Spleen (tissue), 11 donors: ENCODE results near the gene SDR39U1. TPM values are rescaled to one million over a fixed set of nuclear protein-coding genes. Genes with fewer than 3 reads are reported as not detected.

Experiments
- DNase-seq: peaks from one replicate; pipeline ENCODE4 v3.0.0-alpha.2; 2020
- H3K27ac ChIP-seq, 8 donors: fragments of 200-600 bp; sonication (generic) in 7 of 8; 1 replicate in 4 of 8; 2 replicates in 4 of 8; pipeline versions ENCODE4 v1.5.0 to v1.8.0; 2016 to 2021; ENCODE audit warnings: inconsistent platforms in 4 of 8, mild to moderate bottlenecking in 4 of 8, moderate library complexity in 1 of 8
- H3K27me3 ChIP-seq, 7 donors: fragments of 200-600 bp; sonication (generic) in 6 of 7; replicated peaks in 1 of 7; 1 replicate in 4 of 7; 2 replicates in 3 of 7; pipeline versions ENCODE4 v1.5.0 to v1.8.0; 2016 to 2021; ENCODE audit warnings: inconsistent platforms in 3 of 7, mild to moderate bottlenecking in 1 of 7
- H3K36me3 ChIP-seq, 6 donors: fragments of 200-600 bp; sonication (generic) in 5 of 6; 1 replicate in 4 of 6; 2 replicates in 2 of 6; pipeline versions ENCODE4 v1.5.0 to v1.8.0; 2016 to 2021; ENCODE audit warnings: inconsistent platforms in 2 of 6
- H3K4me1 ChIP-seq, 6 donors: fragments of 200-600 bp; sonication (generic) in 5 of 6; 1 replicate in 3 of 6; 2 replicates in 3 of 6; pipeline versions ENCODE4 v1.5.0 to v1.8.0; 2016 to 2021; ENCODE audit warnings: inconsistent platforms in 3 of 6
- H3K4me3 ChIP-seq, 8 donors: fragments of 200-600 bp; sonication (generic) in 7 of 8; 1 replicate in 4 of 8; 2 replicates in 4 of 8; pipeline versions ENCODE4 v1.5.0 to v1.8.0; 2016 to 2021; ENCODE audit warnings: inconsistent platforms in 4 of 8, mild to moderate bottlenecking in 4 of 8, moderate library complexity in 2 of 8
- H3K9me3 ChIP-seq, 8 donors: fragments of 200-600 bp; sonication (generic) in 7 of 8; 1 replicate in 4 of 8; 2 replicates in 4 of 8; pipeline versions ENCODE4 v1.5.0 to v1.8.0; 2016 to 2021; ENCODE audit warnings: inconsistent platforms in 4 of 8
- CTCF ChIP-seq, 11 experiments: fragments of 200-600 bp in 7 of 11; fragments of 450-650 bp in 4 of 11; sonication (generic) in 4 of 11; IDR thresholded peaks in 8 of 11; conservative IDR thresholded peaks in 3 of 11; 1 replicate in 7 of 11; 2 replicates in 4 of 11; pipeline versions ENCODE4 v1.4.0 to v1.8.0; 2016 to 2021; ENCODE audit warnings: antibody characterized with exemption in 11 of 11, inconsistent platforms in 4 of 11, mild to moderate bottlenecking in 1 of 11
- POLR2A ChIP-seq, 3 donors: fragments of 450-650 bp; IDR thresholded peaks; one replicate each; pipeline ENCODE4 v1.5.1; 2017; ENCODE audit warnings: antibody characterized with exemption in 3 of 3, mild to moderate bottlenecking in 1 of 3
- POLR2AphosphoS5 ChIP-seq, 3 donors: sonication (generic); formaldehyde crosslinking; IDR thresholded peaks; one replicate each; pipeline ENCODE4 v1.5.1; 2017; ENCODE audit warnings: antibody characterized with exemption in 3 of 3
- WGBS, 5 donors: extraction: QIAGEN DNeasy Blood & Tissue Kit in 3 of 5; methylation state at CpG; one replicate each; pipeline versions ENCODE4 v1.1.5 to v1.1.7; 2013 to 2018; 5-methylcytosine and 5-hydroxymethylcytosine counted together
- intact Hi-C: fragments of 100-400 bp; cut with DNase I; formaldehyde crosslinking; loops from one replicate; pipeline ENCODE4 v1.15.0; 2023; ENCODE audit warnings: low total_unique reads
- polyA plus RNA-seq, 3 donors: library from polyadenylated mRNA; stranded (reverse); fragments of 200-250 nt; gene quantifications; one replicate each; pipeline ENCODE4 v1.2.1, GENCODE V29; 2013
- total RNA-seq, 7 donors: library from RNA; depleted of rRNA in 3 of 7; stranded (reverse); fragments of >200 nt in 3 of 7; fragmentation: NEBNext Ultra II Directional in 4 of 7; extraction: Animal tissue kit (Norgen Biotek cat#: 25700) in 4 of 7; gene quantifications; one replicate each; pipeline versions ENCODE4 v1.1.0 to v1.2.1, GENCODE V29; 2016 to 2021
- donor health status: healthy with polysubstance abuse.
- donor health status: DM: no; HTN: no; CAD: no; lungs with moderate emphysema.
- donor health status: DM: no; HTN: no; CAD: no.
- donor health status: Bipolar disorder and iron deficiency.
- donor health status: healthy.
- donor health status: DM: no; HTN: no; CAD: no.
- donor health status: DM: yes; HTN: yes; CAD: no.

The SDR39U1 gene
- total and polyA plus RNA-seq, 10 donors: 48.2 to 146 (median 68.4) TPM

GRCh38 chr14:24392325-24393091, 50.1 kb downstream of the SDR39U1 start:
- Histone ChIP-seq H3K36me3 (no peaks in the 10 kb centered on the region), H3K4me1 (no peaks in the 10 kb centered on the region), H3K27ac (no peak overlapping the region), H3K27me3 (peaks cover 0 to 9% (median 0%) of the 10 kb centered on the region in 7 donors), H3K4me3 (no peak overlapping the region), H3K9me3 (no peaks in the 10 kb centered on the region)
- 75 to 88% (median 77%) methylated on average over 8 of the region's 8 CpGs for WGBS, 5 donors
- DNase-seq: no peak
- intact Hi-C loops: no loop called here
- TF ChIP-seq CTCF (IDR thresholded peaks at IDR 0.05 in 8 of 11, conservative IDR thresholded peaks at IDR 0.05 in 3 of 11) (no peak), POLR2A (IDR thresholded peaks at IDR 0.05) (no peak), POLR2AphosphoS5 (IDR thresholded peaks at IDR 0.05) (no peak)

- Histone ChIP-seq H3K9me3 (no peaks in the 10 kb centered on the region), H3K4me1 (no peaks in the 10 kb centered on the region), H3K27ac (no peak overlapping the region), H3K36me3 (no peaks in the 10 kb centered on the region), H3K27me3 (peaks cover 0 to 9% (median 0%) of the 10 kb centered on the region in 7 donors), H3K4me3 (no peak overlapping the region)
- no peak for DNase-seq
- TF ChIP-seq CTCF (IDR thresholded peaks at IDR 0.05 in 8 of 11, conservative IDR thresholded peaks at IDR 0.05 in 3 of 11) (no peak), POLR2AphosphoS5 (IDR thresholded peaks at IDR 0.05) (no peak), POLR2A (IDR thresholded peaks at IDR 0.05) (no peak)
- intact Hi-C loops: no loop called here
- 32 to 51% (median 47%) methylated on average over 6 of the region's 6 CpGs for WGBS, 5 donors
Observed at GRCh38 chr14:24390701-24391468, 51.7 kb downstream of the SDR39U1 start.

Other genes starting within 250 kb of the SDR39U1 start
- 10 to 100 TPM; 30.4 to 53.6 (median 37.3) TPM for gene TM9SF1, start 247.3 kb downstream of the SDR39U1 start, total RNA-seq
- gene TM9SF1, start 247.3 kb downstream of the SDR39U1 start, polyA plus RNA-seq: 10 to 100 TPM in 1 of 3 donors, 1 to 10 TPM in 2; 4.7 to 12.7 (median 7.9) TPM
- 1 to 10 TPM in 1 of 7 donors, under 1 TPM in 4, not detected in 2; 0.44 to 1.4 (median 0.61) TPM for gene TSSK4, start 237.1 kb downstream of the SDR39U1 start, total RNA-seq
- not detected for gene TSSK4, start 237.1 kb downstream of the SDR39U1 start, polyA plus RNA-seq
- gene CHMP4A, start 229.3 kb downstream of the SDR39U1 start, total RNA-seq: 10 to 100 TPM; 53.3 to 71.7 (median 61.9) TPM
- gene CHMP4A, start 229.3 kb downstream of the SDR39U1 start, polyA plus RNA-seq: 100 to 1,000 TPM; 106 to 149 (median 132) TPM
- 10 to 100 TPM; 11.0 to 25.5 (median 17.6) TPM for gene MDP1, start 226.7 kb downstream of the SDR39U1 start, total RNA-seq
- gene MDP1, start 226.7 kb downstream of the SDR39U1 start, polyA plus RNA-seq: 10 to 100 TPM; 30.2 to 39.6 (median 33.6) TPM
- 100 to 1,000 TPM in 6 of 7 donors, 10 to 100 TPM in 1; 98.6 to 137 (median 122) TPM for gene NEDD8, start 210.4 kb downstream of the SDR39U1 start, total RNA-seq
- gene NEDD8, start 210.4 kb downstream of the SDR39U1 start, polyA plus RNA-seq: 100 to 1,000 TPM; 164 to 237 (median 228) TPM
- 10 to 100 TPM; 57.0 to 85.6 (median 82.6) TPM for gene GMPR2, start 209.8 kb downstream of the SDR39U1 start, total RNA-seq
- gene GMPR2, start 209.8 kb downstream of the SDR39U1 start, polyA plus RNA-seq: 10 to 100 TPM; 42.2 to 57.9 (median 50.3) TPM
- gene TINF2, start 200.2 kb downstream of the SDR39U1 start, total RNA-seq: 100 to 1,000 TPM in 3 of 7 donors, 10 to 100 TPM in 4; 61.8 to 121 (median 99.5) TPM
- gene TINF2, start 200.2 kb downstream of the SDR39U1 start, polyA plus RNA-seq: 10 to 100 TPM; 55.7 to 60.8 (median 57.4) TPM
- gene TGM1, start 179.6 kb downstream of the SDR39U1 start, total RNA-seq: 1 to 10 TPM; 1.4 to 4.8 (median 2.8) TPM
- 1 to 10 TPM; 1.7 to 3.5 (median 2.3) TPM for gene TGM1, start 179.6 kb downstream of the SDR39U1 start, polyA plus RNA-seq
- 10 to 100 TPM; 41.7 to 63.0 (median 48.6) TPM for gene RABGGTA, start 171.2 kb downstream of the SDR39U1 start, total RNA-seq
- 10 to 100 TPM; 22.5 to 46.7 (median 41.4) TPM for gene RABGGTA, start 171.2 kb downstream of the SDR39U1 start, polyA plus RNA-seq
- 10 to 100 TPM; 29.9 to 56.1 (median 34.0) TPM for gene DHRS1, start 143.0 kb downstream of the SDR39U1 start, total RNA-seq
- gene DHRS1, start 143.0 kb downstream of the SDR39U1 start, polyA plus RNA-seq: 10 to 100 TPM; 22.0 to 38.2 (median 30.3) TPM
- 10 to 100 TPM; 16.8 to 26.9 (median 22.9) TPM for gene NOP9, start 142.9 kb downstream of the SDR39U1 start, total RNA-seq
- 10 to 100 TPM in 1 of 3 donors, 1 to 10 TPM in 2; 4.5 to 12.1 (median 5.2) TPM for gene NOP9, start 142.9 kb downstream of the SDR39U1 start, polyA plus RNA-seq
- 100 to 1,000 TPM in 2 of 7 donors, 10 to 100 TPM in 5; 54.0 to 145 (median 88.8) TPM for gene CIDEB, start 134.8 kb downstream of the SDR39U1 start, total RNA-seq
- gene CIDEB, start 134.8 kb downstream of the SDR39U1 start, polyA plus RNA-seq: 10 to 100 TPM; 31.0 to 33.6 (median 31.4) TPM
- 10 to 100 TPM in 6 of 7 donors, 1 to 10 TPM in 1; 9.2 to 32.3 (median 18.1) TPM for gene LTB4R2, start 132.6 kb downstream of the SDR39U1 start, total RNA-seq
- 1 to 10 TPM in 2 of 3 donors, under 1 TPM in 1; 0.83 to 4.0 (median 1.3) TPM for gene LTB4R2, start 132.6 kb downstream of the SDR39U1 start, polyA plus RNA-seq
- gene LTB4R, start 131.3 kb downstream of the SDR39U1 start, total RNA-seq: 10 to 100 TPM; 20.9 to 50.4 (median 35.8) TPM
- gene LTB4R, start 131.3 kb downstream of the SDR39U1 start, polyA plus RNA-seq: 10 to 100 TPM; 13.9 to 28.6 (median 28.6) TPM
- gene ADCY4, start 107.7 kb downstream of the SDR39U1 start, total RNA-seq: 100 to 1,000 TPM in 1 of 7 donors, 10 to 100 TPM in 6; 34.4 to 114 (median 68.7) TPM
- 10 to 100 TPM; 13.0 to 53.5 (median 34.0) TPM for gene ADCY4, start 107.7 kb downstream of the SDR39U1 start, polyA plus RNA-seq
- 10 to 100 TPM; 24.8 to 42.4 (median 32.6) TPM for gene RIPK3, start 102.8 kb downstream of the SDR39U1 start, total RNA-seq
- gene RIPK3, start 102.8 kb downstream of the SDR39U1 start, polyA plus RNA-seq: 10 to 100 TPM; 14.0 to 18.4 (median 14.7) TPM
- 10 to 100 TPM; 10.7 to 29.2 (median 20.2) TPM for gene NFATC4, start 74.6 kb downstream of the SDR39U1 start, total RNA-seq
- gene NFATC4, start 74.6 kb downstream of the SDR39U1 start, polyA plus RNA-seq: 100 to 1,000 TPM in 1 of 3 donors, 10 to 100 TPM in 2; 51.1 to 145 (median 99.9) TPM
- gene NYNRIN, start 43.8 kb downstream of the SDR39U1 start, total RNA-seq: 10 to 100 TPM in 5 of 7 donors, 1 to 10 TPM in 2; 4.7 to 18.0 (median 12.0) TPM
- gene NYNRIN, start 43.8 kb downstream of the SDR39U1 start, polyA plus RNA-seq: 1 to 10 TPM in 2 of 3 donors, under 1 TPM in 1; 0.87 to 2.7 (median 2.2) TPM
- 10 to 100 TPM in 4 of 7 donors, 1 to 10 TPM in 3; 4.3 to 21.7 (median 13.7) TPM for gene CBLN3, start 13.1 kb downstream of the SDR39U1 start, total RNA-seq
- 10 to 100 TPM in 1 of 3 donors, 1 to 10 TPM in 2; 5.8 to 13.8 (median 6.8) TPM for gene CBLN3, start 13.1 kb downstream of the SDR39U1 start, polyA plus RNA-seq
- 10 to 100 TPM; 65.5 to 90.6 (median 72.2) TPM for gene KHNYN, start 12.8 kb downstream of the SDR39U1 start, total RNA-seq
- 10 to 100 TPM; 10.9 to 35.2 (median 14.0) TPM for gene KHNYN, start 12.8 kb downstream of the SDR39U1 start, polyA plus RNA-seq
- not detected for gene CMA1, start 65.5 kb upstream of the SDR39U1 start, total RNA-seq
- gene CMA1, start 65.5 kb upstream of the SDR39U1 start, polyA plus RNA-seq: under 1 TPM in 1 of 3 donors, not detected in 2; 0.09 TPM
- gene CTSG, start 133.5 kb upstream of the SDR39U1 start, total RNA-seq: 10 to 100 TPM in 2 of 7 donors, 1 to 10 TPM in 5; 1.9 to 53.1 (median 6.7) TPM
- gene CTSG, start 133.5 kb upstream of the SDR39U1 start, polyA plus RNA-seq: 1 to 10 TPM in 2 of 3 donors, under 1 TPM in 1; 0.74 to 2.3 (median 1.1) TPM
- 10 to 100 TPM in 5 of 7 donors, 1 to 10 TPM in 2; 4.7 to 29.4 (median 11.6) TPM for gene GZMH, start 166.9 kb upstream of the SDR39U1 start, total RNA-seq
- 1 to 10 TPM; 2.8 to 8.5 (median 3.3) TPM for gene GZMH, start 166.9 kb upstream of the SDR39U1 start, polyA plus RNA-seq
- gene GZMB, start 191.4 kb upstream of the SDR39U1 start, total RNA-seq: 10 to 100 TPM in 6 of 7 donors, 1 to 10 TPM in 1; 9.8 to 25.4 (median 17.9) TPM
- gene GZMB, start 191.4 kb upstream of the SDR39U1 start, polyA plus RNA-seq: 10 to 100 TPM in 1 of 3 donors, 1 to 10 TPM in 2; 6.3 to 14.4 (median 9.4) TPM